GM12878 (cell line): ENCODE data around the gene JAML. TPM values are rescaled to one million over a fixed set of nuclear protein-coding genes. Genes with fewer than 3 reads are reported as not detected.

Experiments
- IKZF1 ChIP-seq: fragments of 450-650 bp; conservative IDR thresholded peaks from 2 replicates; pipeline ENCODE4 v1.6.1; 2017; ENCODE audit warnings: antibody characterized with exemption, mild to moderate bottlenecking
- MEF2B ChIP-seq: fragments of 450-650 bp; IDR thresholded peaks from 2 replicates; pipeline ENCODE4 v1.6.1; 2018; ENCODE audit warnings: mild to moderate bottlenecking, moderate library complexity; ENCODE audit not compliant: partially characterized antibody, poor library complexity, severe bottlenecking
- PBX3 ChIP-seq: IDR thresholded peaks from 2 replicates; pipeline ENCODE4 v1.6.1; 2011; ENCODE audit warnings: mild to moderate bottlenecking, low read depth, low read length, moderate library complexity; ENCODE audit not compliant: insufficient replicate concordance
- polyA plus RNA-seq, 11 experiments: library from polyadenylated mRNA; depleted of rRNA in 4 of 11; unstranded in 6 of 11; stranded (reverse) in 5 of 11; fragments of >200 nt; fragmentation: Nextera tagmentation in 4 of 11; fragmentation: Illumina TruSeq in 1 of 11; extraction: Ambion mirVana in 4 of 11; extraction: Trizol in 1 of 11; gene quantifications; 1 replicate in 1 of 11; 2 replicates in 10 of 11; pipeline versions ENCODE4 v1.2.1 to v1.2.3, GENCODE V29; 2011 to 2016; ENCODE audit warnings: inconsistent platforms in 2 of 11, missing spikeins in 2 of 11, low read depth in 1 of 11
- total RNA-seq, 4 experiments: library from RNA; depleted of rRNA in 3 of 4; stranded (reverse); fragments of >200 nt in 3 of 4; fragmentation: Illumina TruSeq in 1 of 4; extraction: Trizol in 1 of 4; gene quantifications; 2 replicates each; pipeline versions ENCODE4 v1.2.1 to v1.2.3, GENCODE V29; 2013 to 2021
- TF ChIP-seq, protein P1 (sequence below): fragments of 450-650 bp; conservative IDR thresholded peaks from 2 replicates; pipeline ENCODE4 v1.6.1; 2017; ENCODE audit warnings: mild to moderate bottlenecking, moderate library complexity
- TF ChIP-seq, protein P2 (sequence below): fragments of 150-350 bp; IDR thresholded peaks from 2 replicates; pipeline ENCODE4 v1.6.1; 2014; ENCODE audit warnings: mild to moderate bottlenecking, low read depth, low read length

JAML gene
- total and polyA plus RNA-seq, 10 of the 15 experiments (the other 5 are each of a cell fraction or from before 2014, with no cell fraction given): 0.60 to 8.1 (median 3.5) TPM

- TF ChIP-seq PBX3 (peak; percentile 33), IKZF1 (peak; percentile 87), MEF2B (peak; percentile 47)
- TF ChIP-seq, protein P1, sequence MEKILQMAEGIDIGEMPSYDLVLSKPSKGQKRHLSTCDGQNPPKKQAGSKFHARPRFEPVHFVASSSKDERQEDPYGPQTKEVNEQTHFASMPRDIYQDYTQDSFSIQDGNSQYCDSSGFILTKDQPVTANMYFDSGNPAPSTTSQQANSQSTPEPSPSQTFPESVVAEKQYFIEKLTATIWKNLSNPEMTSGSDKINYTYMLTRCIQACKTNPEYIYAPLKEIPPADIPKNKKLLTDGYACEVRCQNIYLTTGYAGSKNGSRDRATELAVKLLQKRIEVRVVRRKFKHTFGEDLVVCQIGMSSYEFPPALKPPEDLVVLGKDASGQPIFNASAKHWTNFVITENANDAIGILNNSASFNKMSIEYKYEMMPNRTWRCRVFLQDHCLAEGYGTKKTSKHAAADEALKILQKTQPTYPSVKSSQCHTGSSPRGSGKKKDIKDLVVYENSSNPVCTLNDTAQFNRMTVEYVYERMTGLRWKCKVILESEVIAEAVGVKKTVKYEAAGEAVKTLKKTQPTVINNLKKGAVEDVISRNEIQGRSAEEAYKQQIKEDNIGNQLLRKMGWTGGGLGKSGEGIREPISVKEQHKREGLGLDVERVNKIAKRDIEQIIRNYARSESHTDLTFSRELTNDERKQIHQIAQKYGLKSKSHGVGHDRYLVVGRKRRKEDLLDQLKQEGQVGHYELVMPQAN: 0 out of 2 replicates have a peak, but pooled peaks have one; percentile 19
- TF ChIP-seq, protein P2, sequence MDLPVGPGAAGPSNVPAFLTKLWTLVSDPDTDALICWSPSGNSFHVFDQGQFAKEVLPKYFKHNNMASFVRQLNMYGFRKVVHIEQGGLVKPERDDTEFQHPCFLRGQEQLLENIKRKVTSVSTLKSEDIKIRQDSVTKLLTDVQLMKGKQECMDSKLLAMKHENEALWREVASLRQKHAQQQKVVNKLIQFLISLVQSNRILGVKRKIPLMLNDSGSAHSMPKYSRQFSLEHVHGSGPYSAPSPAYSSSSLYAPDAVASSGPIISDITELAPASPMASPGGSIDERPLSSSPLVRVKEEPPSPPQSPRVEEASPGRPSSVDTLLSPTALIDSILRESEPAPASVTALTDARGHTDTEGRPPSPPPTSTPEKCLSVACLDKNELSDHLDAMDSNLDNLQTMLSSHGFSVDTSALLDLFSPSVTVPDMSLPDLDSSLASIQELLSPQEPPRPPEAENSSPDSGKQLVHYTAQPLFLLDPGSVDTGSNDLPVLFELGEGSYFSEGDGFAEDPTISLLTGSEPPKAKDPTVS: no peak
These were observed 16.4 kb upstream of the JAML start (continued) for GRCh38 chr11:118240999-118241763.
